ENCODE measurements around the gene INPP4B. TPM values are rescaled to one million over a fixed set of nuclear protein-coding genes. Genes with fewer than 3 reads are reported as not detected.

INPP4B gene
- total RNA-seq, 3 donors from 2014 or later: 15.8 to 113 (median 93.4) TPM

- Histone ChIP-seq H3K4me1 (no peaks in the 10 kb centered on the region), H3K9me3 (peaks cover under 1% of the 10 kb centered on the region in 2 donors), H3K27ac (no peak overlapping the region), H3K27me3 (no peaks in the 10 kb centered on the region), H3K36me3 (no peaks in the 10 kb centered on the region), H3K4me3 (no peak overlapping the region)
- TF ChIP-seq POLR2AphosphoS5 (IDR thresholded peaks at IDR 0.05) (no peak), POLR2A (IDR thresholded peaks at IDR 0.05) (no peak), CTCF (IDR thresholded peaks at IDR 0.05) (no peak)
- no peak for DNase-seq (ENCODE audit: low spot score in 2 of 2)
- intact Hi-C loops (cut with DNase I; ENCODE audit: low total_unique reads): no loop called here
Measured at GRCh38 chr4:142443469-142443868, 402.6 kb downstream of the INPP4B start.

GRCh38 chr4:142440093-142440492 is 406.0 kb downstream of the INPP4B start:
- no peak overlapping the region for H3K27ac ChIP-seq
- H3K9me3 ChIP-seq: peaks cover 4 to 8% of the 10 kb centered on the region in 2 donors
- no peaks in the 10 kb centered on the region for H3K36me3 ChIP-seq
- DNase-seq (ENCODE audit: low spot score in 2 of 2): no peak
- intact Hi-C loops (cut with DNase I; ENCODE audit: low total_unique reads): loop anchor here (2.0 kb wide), 1 partner anchor 65 kb away; no protein-coding TSS in a partner anchor
- TF ChIP-seq POLR2A (IDR thresholded peaks at IDR 0.05) (no peak), POLR2AphosphoS5 (IDR thresholded peaks at IDR 0.05) (no peak), CTCF (IDR thresholded peaks at IDR 0.05) (no peak)
- no peaks in the 10 kb centered on the region for H3K4me1 ChIP-seq
- no peaks in the 10 kb centered on the region for H3K27me3 ChIP-seq
- H3K4me3 ChIP-seq: no peak overlapping the region

GRCh38 chr4:142435599-142436235 is 410.4 kb downstream of the INPP4B start:
- Histone ChIP-seq H3K9me3 (peaks cover 4 to 8% of the 10 kb centered on the region in 2 donors), H3K27me3 (no peaks in the 10 kb centered on the region), H3K4me1 (no peaks in the 10 kb centered on the region), H3K36me3 (no peaks in the 10 kb centered on the region), H3K27ac (peak overlapping the region in 1 of 2 donors; percentile 30), H3K4me3 (no peak overlapping the region)
- intact Hi-C loops (cut with DNase I; ENCODE audit: low total_unique reads): no loop called here
- TF ChIP-seq CTCF (IDR thresholded peaks at IDR 0.05): no peak
- no peak for TF ChIP-seq POLR2A (IDR thresholded peaks at IDR 0.05)
- TF ChIP-seq POLR2AphosphoS5 (IDR thresholded peaks at IDR 0.05): no peak
- DNase-seq (ENCODE audit: low spot score in 2 of 2): peak in 1 of 2 donors; percentile 66

- Histone ChIP-seq H3K4me3 (no peak overlapping the region), H3K9me3 (peaks cover 4 to 8% of the 10 kb centered on the region in 2 donors)
- DNase-seq (ENCODE audit: low spot score in 2 of 2): no peak
Measured at GRCh38 chr4:142434519-142435224, 411.4 kb downstream of the INPP4B start.

More at GRCh38 chr4:142434519-142435224, 411.4 kb downstream of the INPP4B start:
- Histone ChIP-seq H3K27me3 (no peaks in the 10 kb centered on the region), H3K36me3 (no peaks in the 10 kb centered on the region), H3K4me1 (no peaks in the 10 kb centered on the region), H3K27ac (no peak overlapping the region)
- intact Hi-C loops (cut with DNase I; ENCODE audit: low total_unique reads): no loop called here
- TF ChIP-seq CTCF (IDR thresholded peaks at IDR 0.05) (no peak), POLR2AphosphoS5 (IDR thresholded peaks at IDR 0.05) (no peak), POLR2A (IDR thresholded peaks at IDR 0.05) (no peak)

Measured in breast epithelium (tissue), 4 donors.